HG02588 (cell line): ENCODE data around the gene E2F1.
"Not testable (repeated sequence)": the region's sequence is repeated elsewhere in the genome, so short reads cannot be mapped to it uniquely, and the experiment has no call there.

ENCODE experiments used
- ATAC-seq: cut with Tn5 transposase; IDR thresholded peaks from one replicate; pipeline ENCODE4 v1.9.1; 2021; ENCODE audit warnings: mild to moderate bottlenecking, moderate library complexity; ENCODE audit not compliant: unreplicated experiment

The E2F1 gene

GRCh38 chr20:33646191-33646590 lies 40.0 kb downstream of the E2F1 start:
- no peak for ATAC-seq

- ATAC-seq = no peak
Measured at GRCh38 chr20:33645396-33645795, 40.8 kb downstream of the E2F1 start.

GRCh38 chr20:33645072-33645358 lies 41.2 kb downstream of the E2F1 start:
- no peak for ATAC-seq

DNA sequence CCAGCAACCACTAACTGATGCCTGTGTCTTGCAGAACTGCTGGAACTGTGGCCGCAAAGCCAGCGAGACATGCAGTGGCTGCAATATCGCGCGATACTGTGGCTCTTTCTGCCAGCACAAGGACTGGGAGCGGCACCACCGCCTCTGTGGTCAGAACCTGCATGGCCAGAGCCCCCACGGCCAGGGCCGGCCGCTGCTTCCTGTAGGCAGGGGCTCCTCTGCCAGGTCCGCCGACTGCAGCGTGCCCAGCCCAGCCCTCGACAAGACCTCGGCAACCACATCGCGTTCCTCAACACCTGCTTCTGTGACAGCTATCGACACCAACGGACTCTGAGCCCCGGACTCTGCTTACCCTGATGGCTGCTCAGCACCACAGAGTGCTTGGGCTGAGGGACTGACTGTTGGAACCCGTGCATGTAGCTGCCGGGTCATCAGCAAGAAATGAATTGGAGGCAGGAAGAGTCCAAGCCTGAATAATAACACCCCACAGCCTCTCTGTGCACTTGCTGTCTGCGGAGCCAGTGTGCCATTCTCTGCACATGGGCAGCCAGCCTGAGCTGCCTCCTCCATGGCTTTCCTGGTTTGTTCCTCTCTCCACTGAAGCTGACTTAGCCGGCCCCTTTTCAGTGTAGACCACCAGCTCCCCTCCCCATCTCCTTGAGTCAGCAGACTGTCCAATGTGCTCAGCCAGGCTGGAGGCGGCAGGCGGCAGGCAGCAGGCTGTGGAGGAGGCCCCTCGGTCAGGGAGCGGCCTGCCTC lies 41.7 kb downstream of the E2F1 start:
- ATAC-seq = no peak

DNA sequence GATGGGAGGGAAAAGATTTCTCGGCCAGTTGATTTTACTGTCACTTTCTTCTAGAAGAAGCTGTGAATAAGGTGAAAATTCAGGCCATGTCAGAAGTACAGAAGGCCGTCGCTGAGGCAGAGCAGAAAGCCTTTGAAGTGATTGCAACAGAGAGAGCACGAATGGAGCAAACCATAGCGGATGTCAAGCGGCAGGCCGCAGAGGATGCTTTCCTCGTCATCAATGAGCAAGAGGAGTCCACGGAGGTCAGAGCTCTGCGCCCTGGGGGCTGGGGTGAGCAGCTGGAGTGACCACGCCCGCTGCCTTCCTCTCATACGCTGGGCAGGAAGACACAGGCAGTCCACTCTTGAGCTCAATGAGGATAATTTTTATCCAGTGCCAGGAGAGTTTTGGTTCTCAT lies 45.9 kb downstream of the E2F1 start:
- no peak for ATAC-seq

GRCh38 chr20:33636776-33637175 lies 49.4 kb downstream of the E2F1 start:
- no peak for ATAC-seq

GRCh38 chr20:33635341-33635740 lies 50.8 kb downstream of the E2F1 start:
- ATAC-seq = no peak

GRCh38 chr20:33631910-33632309 lies 54.3 kb downstream of the E2F1 start:
- not testable (repeated sequence) for ATAC-seq

DNA sequence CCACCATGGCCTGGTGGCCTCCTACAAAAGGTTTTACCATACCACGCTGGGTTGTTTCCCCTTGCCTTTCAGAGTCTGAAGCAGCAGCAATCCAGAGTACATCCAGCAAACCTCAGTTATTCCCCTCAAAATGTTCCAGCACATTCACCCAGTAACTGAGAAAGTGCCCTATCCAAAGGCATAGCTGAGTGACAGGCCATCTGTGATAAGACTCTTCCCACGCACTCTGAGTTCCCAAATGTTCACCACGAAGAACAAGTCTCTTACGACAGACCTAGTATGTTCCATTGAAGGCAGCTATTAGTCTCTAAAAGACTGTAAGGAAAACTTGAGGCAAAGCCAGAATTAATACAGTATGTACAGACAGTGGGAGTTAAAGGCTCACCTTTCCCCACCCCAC lies 55.7 kb downstream of the E2F1 start:
- ATAC-seq = no peak

DNA sequence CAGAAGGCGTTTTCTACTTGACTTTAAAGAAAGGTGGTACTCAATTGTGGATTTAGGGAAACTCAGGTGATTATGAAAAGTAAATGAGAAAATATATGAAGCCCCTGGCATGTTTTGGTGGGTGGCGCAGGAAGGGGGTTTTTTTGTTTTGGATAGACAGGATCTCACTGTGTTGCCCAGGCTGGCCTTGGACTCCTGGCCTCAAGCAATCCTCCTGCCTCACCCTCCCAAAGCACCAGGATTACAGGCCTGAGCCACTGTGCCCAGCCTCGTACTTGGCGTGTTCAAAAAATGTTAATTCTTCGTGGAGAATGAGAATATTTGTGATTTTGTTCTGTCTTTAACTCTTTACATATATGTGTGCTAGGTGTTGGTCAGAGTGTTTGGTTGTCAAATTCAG lies 56.2 kb downstream of the E2F1 start:
- ATAC-seq = no peak

GRCh38 chr20:33629533-33629932 lies 56.7 kb downstream of the E2F1 start:
- no peak for ATAC-seq

DNA sequence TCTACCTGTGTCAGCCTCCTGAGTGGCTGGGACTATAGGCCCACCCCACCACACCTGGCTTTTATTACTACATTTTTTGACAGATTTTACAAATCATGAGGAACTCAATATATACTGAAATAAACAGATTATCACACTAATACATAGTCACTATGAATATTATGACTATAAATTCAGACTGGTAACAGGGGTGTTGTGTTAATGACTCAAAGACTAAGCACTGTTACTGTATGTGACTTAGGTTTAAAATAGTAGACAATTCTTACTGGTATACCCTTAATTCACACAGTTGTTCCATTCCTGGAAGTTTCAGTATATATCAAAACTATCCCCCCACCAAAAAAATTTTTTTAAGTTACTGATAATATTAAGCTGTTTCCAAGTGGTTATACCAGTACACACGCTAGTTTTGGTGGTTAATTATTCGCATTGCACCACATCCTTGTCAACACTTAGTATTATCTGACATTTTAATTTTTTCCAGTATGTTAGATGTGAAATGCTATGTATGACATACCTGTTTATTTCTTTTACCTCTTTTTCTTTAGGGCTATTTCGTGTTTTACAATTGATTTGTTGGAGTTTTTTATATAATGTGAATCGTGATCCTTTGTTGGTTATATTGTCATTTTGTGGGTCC lies 58.5 kb downstream of the E2F1 start:
- ATAC-seq = no peak

DNA sequence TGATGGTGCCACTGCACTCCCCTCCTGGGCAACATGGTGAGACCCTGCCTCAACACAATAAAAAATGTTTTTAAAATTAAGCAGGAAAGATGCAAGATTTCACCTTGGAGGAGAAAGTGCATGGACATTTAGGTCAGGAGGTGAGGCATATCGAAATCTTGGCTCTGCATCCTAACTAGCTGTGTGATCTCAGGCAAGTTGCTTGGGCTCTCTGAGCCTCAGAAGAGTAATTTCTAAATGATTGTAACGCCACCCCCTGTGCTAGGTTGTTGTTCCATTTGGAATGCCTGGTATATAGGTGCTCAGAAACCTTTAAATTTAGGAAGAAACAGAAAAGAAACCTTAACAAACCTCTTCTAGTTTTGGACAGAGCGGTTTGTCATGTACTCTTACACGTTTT lies 60.0 kb downstream of the E2F1 start:
- ATAC-seq = no peak
